K562 (cell line): ENCODE results near the gene CPEB1. TPM values are rescaled to one million over a fixed set of nuclear protein-coding genes. Genes with fewer than 3 reads are reported as not detected.
A peak's percentile ranks its signal among the peaks of the same experiment; 100 is the strongest.

Source experiments
- FOSL1 ChIP-seq: fragments of 200-800 bp; sonication (Bioruptor generic); conservative IDR thresholded peaks from 2 replicates; pipeline ENCODE4 v1.6.1; 2016; ENCODE audit warnings: missing genetic modification characterization, missing compliant biosample characterization
- GATAD2B ChIP-seq: fragments of 450-650 bp; IDR thresholded peaks from 2 replicates; pipeline ENCODE4 v1.6.1; 2017; ENCODE audit warnings: mild to moderate bottlenecking, borderline replicate concordance
- HIVEP1 ChIP-seq: fragments of 250-450 bp; sonication (Bioruptor Pico); IDR thresholded peaks from 2 replicates; pipeline ENCODE4 v1.4.0; 2020; ENCODE audit warnings: mild to moderate bottlenecking
- LARP7 ChIP-seq: fragments of 450-650 bp; IDR thresholded peaks from 2 replicates; pipeline ENCODE4 v1.6.1; 2016
- NFE2L1 ChIP-seq: fragments of 450-650 bp; IDR thresholded peaks from 2 replicates; pipeline ENCODE4 v1.6.1; 2016; ENCODE audit warnings: missing genetic modification characterization, low read depth, mild to moderate bottlenecking, missing compliant biosample characterization, moderate library complexity, borderline replicate concordance
- NR2F6 ChIP-seq: fragments of 450-650 bp; formaldehyde crosslinking; IDR thresholded peaks from 2 replicates; pipeline ENCODE4 v1.4.0; 2020; ENCODE audit warnings: mild to moderate bottlenecking
- PTTG1 ChIP-seq: fragments of 450-650 bp; IDR thresholded peaks from 2 replicates; pipeline ENCODE4 v1.6.1; 2016; ENCODE audit warnings: low read depth, mild to moderate bottlenecking, missing genetic modification characterization, missing compliant biosample characterization
- RBFOX2 ChIP-seq: fragments of 200-400 bp; formaldehyde crosslinking; IDR thresholded peaks from 2 replicates; pipeline ENCODE4 v1.6.1; 2017; ENCODE audit warnings: low read depth, mild to moderate bottlenecking, low read length, moderate library complexity
- SUPT5H ChIP-seq: fragments of 450-650 bp; IDR thresholded peaks from 2 replicates; pipeline ENCODE4 v1.6.1; 2016
- ZNF41 ChIP-seq: fragments of 250-450 bp; sonication (Bioruptor Pico); conservative IDR thresholded peaks from 2 replicates; pipeline ENCODE4 v1.4.0; 2020; ENCODE audit warnings: mild to moderate bottlenecking
- ZNF644 ChIP-seq: fragments of 200-800 bp; sonication (Bioruptor generic); IDR thresholded peaks from 2 replicates; pipeline ENCODE4 v1.6.1; 2016; ENCODE audit warnings: low read depth, missing genetic modification characterization, missing compliant biosample characterization
- ZNF668 ChIP-seq: fragments of 250-450 bp; sonication (Bioruptor Pico); IDR thresholded peaks from 2 replicates; pipeline ENCODE4 v1.8.0; 2022; ENCODE audit warnings: mild to moderate bottlenecking, inconsistent platforms
- ZNF695 ChIP-seq: fragments of 450-650 bp; formaldehyde crosslinking; IDR thresholded peaks from 2 replicates; pipeline ENCODE4 v1.4.0; 2020; ENCODE audit warnings: mild to moderate bottlenecking, moderate library complexity
- ZNF830 ChIP-seq: fragments of 250-450 bp; sonication (Bioruptor Pico); IDR thresholded peaks from 2 replicates; pipeline ENCODE4 v1.5.0; 2021; ENCODE audit warnings: mild to moderate bottlenecking
- polyA plus RNA-seq, 8 experiments: library from polyadenylated mRNA; depleted of rRNA in 4 of 8; stranded (reverse) in 5 of 8; unstranded in 3 of 8; fragments of >200 nt; fragmentation: Nextera tagmentation in 2 of 8; fragmentation: Illumina TruSeq in 1 of 8; extraction: Ambion mirVana in 2 of 8; extraction: Trizol in 1 of 8; gene quantifications; 2 replicates each; pipeline versions ENCODE4 v1.2.1 to v1.2.3, GENCODE V29; 2011 to 2014; ENCODE audit warnings: inconsistent platforms in 1 of 8, missing spikeins in 1 of 8
- total RNA-seq, 7 experiments: library from RNA; depleted of rRNA in 6 of 7; stranded (reverse); fragments of >200 nt in 6 of 7; fragmentation: Illumina TruSeq in 2 of 7; extraction: Trizol in 2 of 7; gene quantifications; 2 replicates each; pipeline versions ENCODE4 v1.2.1 to v1.2.3, GENCODE V29; 2011 to 2021; ENCODE audit warnings: low replicate concordance in 1 of 7
- TF ChIP-seq, protein P1 (sequence below), 2 experiments: fragments of 450-650 bp in 1 of 2; sonication (generic) in 1 of 2; formaldehyde crosslinking in 1 of 2; IDR thresholded peaks; 2 replicates each; pipeline versions ENCODE4 v1.7.1 to v1.9.0; 2016 to 2022; ENCODE audit warnings: inconsistent platforms in 1 of 2, mild to moderate bottlenecking in 1 of 2, missing genetic modification reagents in 1 of 2
- TF ChIP-seq, protein P2 (sequence below), 2 experiments: IDR thresholded peaks in 1 of 2; conservative IDR thresholded peaks in 1 of 2; 2 replicates each; pipeline ENCODE4 v1.6.1; 2016; ENCODE audit warnings: low read depth in 2 of 2, mild to moderate bottlenecking in 1 of 2, missing compliant biosample characterization in 1 of 2, missing genetic modification characterization in 1 of 2, moderate library complexity in 1 of 2

The CPEB1 gene
- total and polyA plus RNA-seq, 9 of the 15 experiments (the other 6 are each of a cell fraction or from before 2014, with no cell fraction given) = 2.2 to 13.4 (median 9.7) TPM

DNA sequence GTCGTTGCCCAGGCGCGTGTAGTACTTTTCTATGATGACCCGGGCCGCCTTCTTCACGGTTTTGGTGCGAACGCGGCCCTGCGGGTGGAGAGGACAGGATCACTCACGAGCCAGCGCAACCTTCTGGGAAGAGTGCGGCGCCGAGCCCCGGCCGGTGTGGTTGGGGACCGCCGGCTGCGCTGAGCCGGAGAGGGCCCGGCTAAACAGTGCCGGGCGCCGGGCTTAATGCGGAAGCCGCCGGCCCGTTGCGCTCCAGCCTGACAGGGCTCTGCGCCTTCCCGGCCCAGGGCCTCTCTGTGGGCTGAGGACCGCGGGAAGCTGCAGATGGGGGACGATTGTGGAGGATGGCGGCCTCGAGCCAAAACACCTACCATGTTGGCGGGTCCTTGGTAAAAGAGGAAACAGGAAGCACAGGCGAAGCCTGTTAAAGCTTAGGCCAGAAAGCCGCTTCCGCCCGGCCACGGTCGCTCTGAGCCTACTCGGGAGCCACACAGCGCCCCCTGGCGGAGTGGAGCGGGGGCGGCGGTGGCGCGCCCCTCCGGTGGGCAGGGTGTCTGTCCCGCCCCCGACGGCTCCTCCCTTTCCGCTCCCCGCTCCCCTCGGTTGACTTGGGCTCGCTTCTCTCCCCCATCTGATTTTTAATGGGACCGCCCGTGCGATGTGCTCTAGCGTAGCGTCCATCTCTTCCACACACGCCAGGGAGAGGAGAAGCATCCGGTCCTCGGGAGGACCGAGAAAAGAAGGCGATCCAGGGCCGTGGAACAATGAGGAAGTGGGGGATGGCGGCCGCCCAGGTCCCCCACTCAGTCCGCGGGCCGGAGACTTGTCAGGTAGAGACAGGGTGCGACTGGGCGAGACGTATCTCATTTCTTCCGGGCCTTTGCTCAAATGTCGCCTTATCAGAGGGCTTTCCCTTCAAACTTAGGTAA is 106.8 kb downstream of the CPEB1 start, which contains the start of gene RPS17 (continued):
- TF ChIP-seq, protein P1, sequence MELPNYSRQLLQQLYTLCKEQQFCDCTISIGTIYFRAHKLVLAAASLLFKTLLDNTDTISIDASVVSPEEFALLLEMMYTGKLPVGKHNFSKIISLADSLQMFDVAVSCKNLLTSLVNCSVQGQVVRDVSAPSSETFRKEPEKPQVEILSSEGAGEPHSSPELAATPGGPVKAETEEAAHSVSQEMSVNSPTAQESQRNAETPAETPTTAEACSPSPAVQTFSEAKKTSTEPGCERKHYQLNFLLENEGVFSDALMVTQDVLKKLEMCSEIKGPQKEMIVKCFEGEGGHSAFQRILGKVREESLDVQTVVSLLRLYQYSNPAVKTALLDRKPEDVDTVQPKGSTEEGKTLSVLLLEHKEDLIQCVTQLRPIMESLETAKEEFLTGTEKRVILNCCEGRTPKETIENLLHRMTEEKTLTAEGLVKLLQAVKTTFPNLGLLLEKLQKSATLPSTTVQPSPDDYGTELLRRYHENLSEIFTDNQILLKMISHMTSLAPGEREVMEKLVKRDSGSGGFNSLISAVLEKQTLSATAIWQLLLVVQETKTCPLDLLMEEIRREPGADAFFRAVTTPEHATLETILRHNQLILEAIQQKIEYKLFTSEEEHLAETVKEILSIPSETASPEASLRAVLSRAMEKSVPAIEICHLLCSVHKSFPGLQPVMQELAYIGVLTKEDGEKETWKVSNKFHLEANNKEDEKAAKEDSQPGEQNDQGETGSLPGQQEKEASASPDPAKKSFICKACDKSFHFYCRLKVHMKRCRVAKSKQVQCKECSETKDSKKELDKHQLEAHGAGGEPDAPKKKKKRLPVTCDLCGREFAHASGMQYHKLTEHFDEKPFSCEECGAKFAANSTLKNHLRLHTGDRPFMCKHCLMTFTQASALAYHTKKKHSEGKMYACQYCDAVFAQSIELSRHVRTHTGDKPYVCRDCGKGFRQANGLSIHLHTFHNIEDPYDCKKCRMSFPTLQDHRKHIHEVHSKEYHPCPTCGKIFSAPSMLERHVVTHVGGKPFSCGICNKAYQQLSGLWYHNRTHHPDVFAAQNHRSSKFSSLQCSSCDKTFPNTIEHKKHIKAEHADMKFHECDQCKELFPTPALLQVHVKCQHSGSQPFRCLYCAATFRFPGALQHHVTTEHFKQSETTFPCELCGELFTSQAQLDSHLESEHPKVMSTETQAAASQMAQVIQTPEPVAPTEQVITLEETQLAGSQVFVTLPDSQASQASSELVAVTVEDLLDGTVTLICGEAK (IDR thresholded peaks at IDR 0.05) = peak; percentile 96
- TF ChIP-seq, protein P1 (CRISPR knock-in tag; IDR thresholded peaks at IDR 0.05) = no peak
- TF ChIP-seq RBFOX2 = peak; percentile 100
- no peak for TF ChIP-seq NR2F6 (CRISPR knock-in tag)
- peak; percentile 91; the same call in 1 of the 2 replicates for TF ChIP-seq ZNF830 (CRISPR knock-in tag)
- TF ChIP-seq FOSL1 (tag) = peak; percentile 54
- TF ChIP-seq ZNF695 (CRISPR knock-in tag) = no peak
- TF ChIP-seq SUPT5H = peak; percentile 99
- TF ChIP-seq ZNF41 (CRISPR knock-in tag) = no peak; the same call in 1 of the 2 replicates
- TF ChIP-seq HIVEP1 = no peak
- no peak for TF ChIP-seq ZNF644 (tag)
- peak; percentile 90; the same call in 1 of the 2 replicates for TF ChIP-seq GATAD2B
- TF ChIP-seq LARP7 = no peak
- no peak for TF ChIP-seq NFE2L1 (tag)
- TF ChIP-seq PTTG1 = no peak
- TF ChIP-seq, protein P2, sequence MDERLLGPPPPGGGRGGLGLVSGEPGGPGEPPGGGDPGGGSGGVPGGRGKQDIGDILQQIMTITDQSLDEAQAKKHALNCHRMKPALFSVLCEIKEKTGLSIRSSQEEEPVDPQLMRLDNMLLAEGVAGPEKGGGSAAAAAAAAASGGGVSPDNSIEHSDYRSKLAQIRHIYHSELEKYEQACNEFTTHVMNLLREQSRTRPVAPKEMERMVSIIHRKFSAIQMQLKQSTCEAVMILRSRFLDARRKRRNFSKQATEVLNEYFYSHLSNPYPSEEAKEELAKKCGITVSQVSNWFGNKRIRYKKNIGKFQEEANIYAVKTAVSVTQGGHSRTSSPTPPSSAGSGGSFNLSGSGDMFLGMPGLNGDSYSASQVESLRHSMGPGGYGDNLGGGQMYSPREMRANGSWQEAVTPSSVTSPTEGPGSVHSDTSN (CRISPR knock-in tag; IDR thresholded peaks at IDR 0.05; ENCODE audit: low read depth) = no peak
- TF ChIP-seq, protein P2 (tag; conservative IDR thresholded peaks at IDR 0.05; ENCODE audit: low read depth) = no peak
- no peak for TF ChIP-seq ZNF668 (CRISPR knock-in tag)
